ENCODE results near the gene MAST4.

MAST4 gene

GRCh38 chr5:66850354-66851075 is 254.3 kb downstream of the MAST4 start:
- TF ChIP-seq Cebpa-rat (IDR thresholded peaks at IDR 0.05) = peak in 2 of 11 experiments; percentile 18 to 59; a peak in 2 of 22 replicates
- Histone ChIP-seq H3K9ac (no peak overlapping the region), H3K27ac (peak overlapping the region in 6 of 11 experiments; percentile 7 to 57 (median 24); a peak in 7 of 22 replicates), H3K4me3 (no peak overlapping the region), H3K36me3 (no peaks in the 10 kb centered on the region), H3K4me1 (peaks cover 0 to 28% (median 10%) of the 10 kb centered on the region in 10 experiments; a peak in 15 of 20 replicates), H4K20me1 (no peaks in the 10 kb centered on the region), H3K27me3 (no peaks in the 10 kb centered on the region), H3K4me2 (peak overlapping the region in 5 of 11 experiments; percentile 14 to 40 (median 28); a peak in 6 of 22 replicates), H3K9me3 (replicated peaks in 1 of 11) (no peaks in the 10 kb centered on the region; a peak in 1 of 22 replicates)

- H3K36me3 ChIP-seq = no peaks in the 10 kb centered on the region
- H3K27me3 ChIP-seq = no peaks in the 10 kb centered on the region
- H3K4me2 ChIP-seq = peak overlapping the region in 5 of 11 experiments; percentile 14 to 40 (median 28); a peak in 6 of 22 replicates
- no peaks in the 10 kb centered on the region; a peak in 1 of 22 replicates for H3K9me3 ChIP-seq (replicated peaks in 1 of 11)
- H3K27ac ChIP-seq = peak overlapping the region in 5 of 11 experiments; percentile 2 to 57 (median 10); a peak in 5 of 22 replicates
- H3K9ac ChIP-seq = no peak overlapping the region
- H4K20me1 ChIP-seq = no peaks in the 10 kb centered on the region
- peaks cover 0 to 28% (median 10%) of the 10 kb centered on the region in 10 experiments; a peak in 15 of 20 replicates for H3K4me1 ChIP-seq
- no peak overlapping the region for H3K4me3 ChIP-seq
- TF ChIP-seq Cebpa-rat (IDR thresholded peaks at IDR 0.05) = no peak
Measured at GRCh38 chr5:66851306-66851705, 255.1 kb downstream of the MAST4 start.

GRCh38 chr5:66854416-66854815 is 258.2 kb downstream of the MAST4 start:
- Histone ChIP-seq H3K9ac (no peak overlapping the region), H3K27me3 (no peaks in the 10 kb centered on the region), H3K9me3 (replicated peaks in 1 of 11) (no peaks in the 10 kb centered on the region; a peak in 1 of 22 replicates), H3K4me2 (no peak overlapping the region), H4K20me1 (no peaks in the 10 kb centered on the region), H3K4me3 (no peak overlapping the region), H3K4me1 (peaks cover 0 to 20% (median 3%) of the 10 kb centered on the region in 10 experiments; a peak in 13 of 20 replicates), H3K27ac (no peak overlapping the region), H3K36me3 (no peaks in the 10 kb centered on the region)
- no peak for TF ChIP-seq Cebpa-rat (IDR thresholded peaks at IDR 0.05)

- H3K9me3 ChIP-seq (replicated peaks in 1 of 11) = no peaks in the 10 kb centered on the region; a peak in 1 of 22 replicates
- H4K20me1 ChIP-seq = no peaks in the 10 kb centered on the region
- no peak overlapping the region for H3K4me3 ChIP-seq
- H3K4me2 ChIP-seq = no peak overlapping the region
- H3K27me3 ChIP-seq = no peaks in the 10 kb centered on the region
- no peak overlapping the region for H3K9ac ChIP-seq
- H3K4me1 ChIP-seq = peaks cover 0 to 12% (median 0%) of the 10 kb centered on the region in 10 experiments; a peak in 7 of 20 replicates
- no peaks in the 10 kb centered on the region for H3K36me3 ChIP-seq
- no peak overlapping the region for H3K27ac ChIP-seq
- no peak for TF ChIP-seq Cebpa-rat (IDR thresholded peaks at IDR 0.05)
Measured at GRCh38 chr5:66856041-66856805, 260.0 kb downstream of the MAST4 start.

GRCh38 chr5:66859526-66859925 is 263.3 kb downstream of the MAST4 start:
- no peak for TF ChIP-seq Cebpa-rat (IDR thresholded peaks at IDR 0.05)
- H3K4me1 ChIP-seq = peaks cover 0 to 7% (median 0%) of the 10 kb centered on the region in 10 experiments; a peak in 4 of 20 replicates
- H3K4me2 ChIP-seq = no peak overlapping the region
- no peak overlapping the region for H3K4me3 ChIP-seq
- H4K20me1 ChIP-seq = no peaks in the 10 kb centered on the region
- H3K36me3 ChIP-seq = no peaks in the 10 kb centered on the region
- no peaks in the 10 kb centered on the region for H3K9me3 ChIP-seq (replicated peaks in 1 of 11)
- H3K27ac ChIP-seq = no peak overlapping the region
- no peaks in the 10 kb centered on the region for H3K27me3 ChIP-seq
- no peak overlapping the region for H3K9ac ChIP-seq

- TF ChIP-seq Cebpa-rat (IDR thresholded peaks at IDR 0.05) = no peak
- Histone ChIP-seq H3K4me3 (no peak overlapping the region), H3K4me2 (peak overlapping the region in 2 of 11 experiments; percentile 10 to 26; a peak in 4 of 22 replicates), H3K27me3 (no peaks in the 10 kb centered on the region), H3K9me3 (replicated peaks in 1 of 11) (no peaks in the 10 kb centered on the region), H3K27ac (no peak overlapping the region), H3K9ac (no peak overlapping the region), H4K20me1 (no peaks in the 10 kb centered on the region), H3K4me1 (peaks cover 0 to 7% (median 0%) of the 10 kb centered on the region in 10 experiments; a peak in 4 of 20 replicates), H3K36me3 (no peaks in the 10 kb centered on the region)
Measured at GRCh38 chr5:66860199-66860975, 264.2 kb downstream of the MAST4 start.

- no peaks in the 10 kb centered on the region for H4K20me1 ChIP-seq
- TF ChIP-seq Cebpa-rat (IDR thresholded peaks at IDR 0.05) = no peak
- H3K4me3 ChIP-seq = no peak overlapping the region
- no peaks in the 10 kb centered on the region for H3K36me3 ChIP-seq
- H3K27ac ChIP-seq = no peak overlapping the region
- H3K4me1 ChIP-seq = peaks cover 0 to 7% (median 0%) of the 10 kb centered on the region in 10 experiments; a peak in 4 of 20 replicates
- no peak overlapping the region for H3K9ac ChIP-seq
- H3K4me2 ChIP-seq = no peak overlapping the region
- H3K27me3 ChIP-seq = no peaks in the 10 kb centered on the region
- no peaks in the 10 kb centered on the region for H3K9me3 ChIP-seq (replicated peaks in 1 of 11)
Measured at GRCh38 chr5:66861402-66861801, 265.2 kb downstream of the MAST4 start.

GRCh38 chr5:66862020-66862419 is 265.8 kb downstream of the MAST4 start:
- Histone ChIP-seq H3K4me2 (no peak overlapping the region), H3K9ac (no peak overlapping the region), H3K4me3 (no peak overlapping the region), H3K36me3 (no peaks in the 10 kb centered on the region), H3K9me3 (replicated peaks in 1 of 11) (no peaks in the 10 kb centered on the region), H3K27ac (no peak overlapping the region), H3K4me1 (peaks cover 0 to 7% (median 0%) of the 10 kb centered on the region in 10 experiments; a peak in 4 of 20 replicates), H4K20me1 (no peaks in the 10 kb centered on the region), H3K27me3 (no peaks in the 10 kb centered on the region)
- TF ChIP-seq Cebpa-rat (IDR thresholded peaks at IDR 0.05) = no peak

Data from BLaER1 treated with 17β-estradiol and CSF1 and Interleukin-3, amounts not matched to agents 10 nM and 100 nM (cell line).